Middle frontal gyrus (tissue), 1 donor: ENCODE measurements around the gene COMMD8.

ENCODE experiments used
- DNase-seq: peaks from one replicate; pipeline ENCODE4 v3.0.0-alpha.2; 2015; ENCODE audit warnings: low spot score; ENCODE audit errors: extremely low spot score

COMMD8 gene

GRCh38 chr4:47473141-47473750, 9.7 kb upstream of the COMMD8 start:
- DNase-seq: no peak

- no peak for DNase-seq
Observed at GRCh38 chr4:47471591-47471990, 8.1 kb upstream of the COMMD8 start.

GRCh38 chr4:47471064-47471463, 7.6 kb upstream of the COMMD8 start:
- DNase-seq: no peak

DNA sequence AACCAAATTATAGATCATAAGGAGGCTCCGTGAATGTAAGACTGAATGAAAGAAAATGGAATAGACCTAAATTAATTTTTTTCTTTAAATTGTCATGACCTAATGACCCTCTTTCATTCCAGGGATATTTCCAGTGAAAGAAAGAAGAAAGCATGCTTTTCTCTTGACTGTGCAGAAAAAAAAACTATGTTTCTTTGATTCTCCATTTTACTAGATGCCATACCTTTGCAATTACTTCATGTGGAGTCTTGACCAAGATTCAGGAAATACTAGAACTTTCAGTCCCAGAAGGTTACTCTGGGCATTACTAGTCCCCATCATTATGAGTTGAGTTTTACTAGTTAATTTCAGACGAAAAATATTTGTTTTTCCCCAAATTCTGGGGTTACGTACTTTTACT, 6.4 kb upstream of the COMMD8 start:
- DNase-seq: no peak

DNA sequence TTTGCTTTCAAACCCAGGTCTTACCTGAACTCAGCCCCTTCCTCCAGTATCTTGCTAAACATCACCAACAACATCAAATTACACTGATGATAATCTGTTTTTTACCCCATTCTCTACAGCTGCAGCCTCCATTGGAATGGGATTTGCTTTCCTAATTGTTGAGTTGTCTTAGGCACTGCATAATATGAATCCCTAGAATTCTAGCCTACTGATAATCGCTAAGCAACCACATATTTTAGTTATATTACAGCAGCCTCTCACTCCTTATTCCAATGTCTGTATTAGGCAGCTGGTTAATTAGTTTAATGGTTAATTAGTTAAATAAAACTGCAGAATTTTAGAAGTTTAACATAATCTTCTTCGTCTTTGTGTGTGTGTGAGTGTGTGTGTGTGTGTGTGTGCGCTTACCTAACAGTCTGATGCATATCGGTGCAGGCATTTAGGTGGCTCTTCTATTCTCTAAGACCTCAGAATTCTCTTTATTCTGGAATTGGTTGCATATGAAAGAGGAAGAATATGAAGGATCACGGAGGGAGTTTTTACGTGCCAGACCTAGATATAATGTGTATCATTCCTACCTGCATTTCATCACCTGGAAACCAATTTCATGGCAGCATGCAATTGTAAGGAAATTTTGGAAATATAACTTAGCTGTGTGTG, 5.3 kb upstream of the COMMD8 start:
- DNase-seq: no peak

- DNase-seq: no peak
Observed at GRCh38 chr4:47466056-47466785, 2.7 kb upstream of the COMMD8 start.

DNA sequence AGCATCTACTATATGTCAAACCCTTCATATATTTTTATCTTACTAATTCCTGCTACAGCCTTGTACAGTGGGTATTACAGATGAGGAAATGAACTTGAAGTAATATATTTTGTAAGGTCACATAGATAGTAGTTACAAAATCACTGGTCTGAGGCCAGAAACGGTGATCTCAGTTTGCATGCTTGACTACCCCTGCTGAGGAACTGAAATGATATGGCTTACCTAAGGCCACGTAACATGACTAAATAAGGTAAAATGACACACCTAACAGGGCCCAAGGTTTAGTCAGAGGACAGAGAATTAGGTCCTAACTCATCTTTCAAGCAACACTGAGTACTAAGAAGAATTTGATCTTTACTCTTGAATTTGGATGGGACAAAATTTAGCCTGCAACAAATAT, 1.5 kb upstream of the COMMD8 start:
- no peak for DNase-seq

- no peak for DNase-seq
Observed at GRCh38 chr4:47462799-47463234, 685 bp downstream of the COMMD8 start.

DNA sequence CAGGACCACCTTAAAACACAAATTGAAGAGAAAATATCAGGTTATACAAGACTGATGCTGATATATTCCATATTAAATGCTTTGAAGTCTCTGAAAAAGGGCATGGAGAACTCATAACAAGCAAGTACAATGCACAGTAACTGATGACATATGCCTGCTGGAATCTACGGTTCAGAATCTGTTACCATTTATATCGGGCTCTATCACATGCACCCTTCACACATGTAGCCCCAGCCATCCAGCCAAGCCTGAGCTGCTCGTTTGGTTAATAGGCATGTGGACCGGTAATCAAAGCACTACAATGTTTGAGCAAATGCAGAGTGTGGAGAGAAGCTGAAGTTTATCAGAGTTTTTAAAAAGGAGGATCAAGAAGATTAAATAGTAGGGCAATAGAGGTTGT, 11.8 kb downstream of the COMMD8 start:
- no peak for DNase-seq

GRCh38 chr4:47444031-47444430, 19.5 kb downstream of the COMMD8 start:
- DNase-seq: no peak

- DNase-seq: no peak
Observed at GRCh38 chr4:47442980-47443379, 20.5 kb downstream of the COMMD8 start.

DNA sequence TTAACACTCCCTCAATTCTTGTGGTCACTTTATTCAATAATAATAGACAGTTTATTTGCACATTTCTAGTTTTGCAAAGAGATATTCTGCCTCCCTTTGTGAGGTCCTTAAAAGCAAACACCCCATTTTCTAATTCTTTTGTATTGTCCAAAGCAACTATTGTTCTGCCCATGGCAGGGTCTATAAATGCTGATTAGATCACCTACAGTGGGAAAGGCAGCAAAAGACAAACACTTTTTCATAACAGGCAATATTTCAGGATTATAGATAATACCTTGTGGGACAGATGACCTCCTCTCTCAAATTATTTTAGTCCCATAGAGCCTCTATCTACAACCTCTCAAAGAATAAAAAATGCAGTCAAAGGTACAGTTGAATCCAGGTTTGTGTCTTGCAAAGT, 28.6 kb downstream of the COMMD8 start:
- DNase-seq: no peak

DNA sequence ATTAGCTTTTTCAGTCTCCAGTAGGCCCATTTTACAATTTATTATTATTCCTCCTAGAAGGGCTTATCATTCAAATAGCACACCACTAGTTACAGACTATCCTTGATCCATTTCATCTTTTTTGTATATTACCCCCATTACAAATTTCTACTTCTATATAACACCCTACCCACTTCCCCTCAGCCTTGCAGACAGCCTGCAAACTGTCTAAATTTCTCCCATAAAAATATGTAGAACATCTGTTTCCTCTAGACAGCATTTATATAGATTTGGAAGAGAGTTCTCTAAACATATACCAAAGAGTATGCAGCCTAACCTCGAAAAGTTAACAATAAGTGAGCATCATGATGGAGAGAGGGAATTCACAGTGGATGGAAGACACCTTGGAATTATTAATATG, 30.8 kb downstream of the COMMD8 start:
- no peak for DNase-seq

DNA sequence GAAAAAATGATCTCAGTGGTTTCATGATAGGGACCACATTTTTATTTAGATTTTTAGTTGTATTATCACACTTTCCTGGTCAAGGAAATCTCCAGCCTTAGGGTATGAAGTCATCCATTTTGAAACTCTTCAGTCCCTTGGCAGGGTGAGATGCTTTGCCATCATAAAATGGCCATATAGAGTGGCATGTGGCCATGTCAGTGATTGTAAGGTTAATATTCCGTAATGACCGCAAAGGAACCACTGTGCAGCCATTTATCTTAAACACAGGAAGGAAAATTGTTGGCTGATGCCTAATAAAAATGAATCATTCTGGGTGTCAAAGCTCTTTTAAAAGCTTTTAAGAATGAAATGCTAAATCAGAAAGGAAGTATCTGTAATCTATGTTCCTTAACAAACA, 35.6 kb downstream of the COMMD8 start:
- DNase-seq: no peak

GRCh38 chr4:47425628-47426027, 37.9 kb downstream of the COMMD8 start:
- no peak for DNase-seq

GRCh38 chr4:47419296-47419695, 44.2 kb downstream of the COMMD8 start:
- no peak for DNase-seq

DNA sequence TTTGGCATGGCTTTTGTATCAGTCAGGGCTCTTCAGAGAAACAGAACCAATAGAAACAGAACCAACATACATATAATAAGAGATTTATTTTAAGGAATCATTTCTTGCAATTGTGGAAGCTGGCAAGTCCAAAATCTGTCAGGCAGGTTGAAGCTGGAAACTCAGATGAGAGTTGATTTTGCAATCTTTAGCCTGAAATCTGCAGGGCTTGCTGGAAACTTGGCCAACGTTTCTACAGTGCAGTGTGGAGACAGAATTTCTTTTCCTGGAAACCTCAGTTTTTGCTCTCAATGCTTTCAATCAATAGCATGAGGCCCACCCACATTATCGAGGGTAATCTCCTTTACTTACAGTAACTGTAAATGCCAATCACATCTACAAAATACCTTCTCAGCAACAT, 45.4 kb downstream of the COMMD8 start:
- no peak for DNase-seq

DNA sequence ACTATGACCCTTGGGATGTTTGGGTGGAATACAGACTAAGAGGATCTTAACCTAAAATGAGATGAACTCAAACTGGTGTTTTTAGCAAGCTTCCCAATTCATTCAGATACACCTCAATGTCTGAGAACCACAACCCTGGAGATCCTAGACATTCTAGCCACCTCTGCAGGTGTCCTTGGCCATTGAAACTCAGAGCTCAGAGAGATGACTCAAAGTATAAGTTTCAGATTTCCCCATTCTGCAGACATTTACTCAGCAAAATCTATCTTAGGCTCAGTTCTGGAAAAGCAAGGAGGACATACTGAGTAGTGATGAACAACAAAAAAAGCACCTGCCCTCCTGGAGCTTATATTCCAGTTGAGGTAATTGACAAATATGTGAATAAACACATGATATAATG, 47.8 kb downstream of the COMMD8 start:
- DNase-seq: no peak

DNA sequence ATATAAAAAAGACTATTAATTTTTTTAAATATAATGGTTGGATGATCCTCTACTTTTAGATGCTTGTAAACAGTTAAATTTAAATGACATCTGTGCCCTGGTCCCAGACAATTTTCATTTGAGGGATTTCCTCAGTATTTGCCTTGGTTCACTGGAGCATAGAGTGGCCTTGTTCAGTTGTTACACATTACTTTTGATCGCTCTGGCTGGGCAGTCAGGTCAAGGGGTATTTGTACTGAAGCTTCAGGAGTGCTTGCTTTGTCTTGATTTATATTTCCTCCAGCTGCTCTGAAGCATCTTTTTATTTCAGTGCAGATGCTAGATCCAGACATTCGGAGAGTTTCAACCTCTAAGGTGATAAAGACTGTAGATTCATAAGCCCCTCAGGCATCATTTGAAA, 50.0 kb downstream of the COMMD8 start:
- no peak for DNase-seq

- DNase-seq: no peak
Observed at GRCh38 chr4:47410271-47410670, 53.2 kb downstream of the COMMD8 start.

- no peak for DNase-seq
Observed at GRCh38 chr4:47406408-47406807, 57.1 kb downstream of the COMMD8 start.
